HG02642 (cell line): ENCODE results near the gene ATG7.
A peak's percentile ranks its signal among the peaks of the same experiment; 100 is the strongest.

ENCODE experiments used
- ATAC-seq: cut with Tn5 transposase; IDR thresholded peaks from one replicate; pipeline ENCODE4 v1.9.1; 2021; ENCODE audit warnings: mild to moderate bottlenecking; ENCODE audit not compliant: unreplicated experiment, poor library complexity

Gene ATG7

GRCh38 chr3:11574981-11575669, 302.9 kb downstream of the ATG7 start:
- ATAC-seq, result no peak

- no peak for ATAC-seq
Observed at GRCh38 chr3:11575677-11576076, 303.5 kb downstream of the ATG7 start.

GRCh38 chr3:11576453-11576852, 304.3 kb downstream of the ATG7 start:
- no peak for ATAC-seq

GRCh38 chr3:11578169-11578568, 306.0 kb downstream of the ATG7 start:
- ATAC-seq, result no peak

GRCh38 chr3:11580645-11581044, 308.4 kb downstream of the ATG7 start:
- no peak for ATAC-seq

GRCh38 chr3:11581237-11582190, 309.3 kb downstream of the ATG7 start:
- ATAC-seq, result no peak

- peak; percentile 70 for ATAC-seq
Observed at GRCh38 chr3:11582191-11582968, 310.2 kb downstream of the ATG7 start.

- ATAC-seq, result no peak
Observed at GRCh38 chr3:11583235-11583634, 311.0 kb downstream of the ATG7 start.

- ATAC-seq, result no peak
Observed at GRCh38 chr3:11583638-11584046, 311.4 kb downstream of the ATG7 start.

- ATAC-seq, result no peak
Observed at GRCh38 chr3:11584570-11584969, 312.4 kb downstream of the ATG7 start.

GRCh38 chr3:11587766-11588165, 315.6 kb downstream of the ATG7 start:
- no peak for ATAC-seq

- ATAC-seq, result no peak
Observed at GRCh38 chr3:11588338-11588737, 316.1 kb downstream of the ATG7 start.

- no peak for ATAC-seq
Observed at GRCh38 chr3:11588755-11589154, 316.6 kb downstream of the ATG7 start.

- no peak for ATAC-seq
Observed at GRCh38 chr3:11589706-11590105, 317.5 kb downstream of the ATG7 start.

- ATAC-seq, result no peak
Observed at GRCh38 chr3:11591002-11591355, 318.8 kb downstream of the ATG7 start.

GRCh38 chr3:11591391-11592282, 319.4 kb downstream of the ATG7 start:
- ATAC-seq, result no peak

- no peak for ATAC-seq
Observed at GRCh38 chr3:11592445-11593298, 320.5 kb downstream of the ATG7 start.

GRCh38 chr3:11593318-11594034, 321.3 kb downstream of the ATG7 start:
- ATAC-seq, result no peak
